K562 (cell line): ENCODE results near the gene ATP2A3. TPM values are rescaled to one million over a fixed set of nuclear protein-coding genes. Genes with fewer than 3 reads are reported as not detected.

Experiments
- BHLHE40 ChIP-seq: IDR thresholded peaks from 2 replicates; pipeline ENCODE4 v1.6.1; 2011; ENCODE audit warnings: low read length, improper control_type of control experiment
- BMI1 ChIP-seq: fragments of 150-350 bp; IDR thresholded peaks from 2 replicates; pipeline ENCODE4 v1.6.1; 2014; ENCODE audit warnings: low read length
- CBFA2T3 ChIP-seq: fragments of 450-650 bp; IDR thresholded peaks from 2 replicates; pipeline ENCODE4 v1.6.1; 2017
- CBX2 ChIP-seq: fragments of 200-600 bp; sonication (generic); IDR thresholded peaks from one replicate; pipeline ENCODE4 v1.6.1; 2012; ENCODE audit warnings: mild to moderate bottlenecking, low read length, inconsistent platforms; ENCODE audit not compliant: insufficient read depth, poor library complexity, severe bottlenecking
- COPS2 ChIP-seq: fragments of 450-650 bp; conservative IDR thresholded peaks from 2 replicates; pipeline ENCODE4 v1.6.1; 2016; ENCODE audit warnings: mild to moderate bottlenecking, moderate library complexity
- CREM ChIP-seq: IDR thresholded peaks from 2 replicates; pipeline ENCODE4 v1.6.1; 2014; ENCODE audit warnings: antibody characterized with exemption, low read depth
- CXXC5 ChIP-seq: fragments of 250-450 bp; sonication (Bioruptor Pico); IDR thresholded peaks from 2 replicates; pipeline ENCODE4 v1.8.0; 2022; ENCODE audit warnings: inconsistent platforms, mild to moderate bottlenecking, moderate library complexity
- DIDO1 ChIP-seq: fragments of 450-650 bp; IDR thresholded peaks from 2 replicates; pipeline ENCODE4 v1.6.1; 2016; ENCODE audit warnings: low read depth, missing biosample characterization, missing genetic modification characterization
- ELF4 ChIP-seq: fragments of 450-650 bp; formaldehyde crosslinking; IDR thresholded peaks from 2 replicates; pipeline ENCODE4 v1.4.0; 2022; ENCODE audit warnings: missing genetic modification characterization
- ERF ChIP-seq: fragments of 450-650 bp; formaldehyde crosslinking; IDR thresholded peaks from 2 replicates; pipeline ENCODE4 v1.4.0; 2020; ENCODE audit warnings: mild to moderate bottlenecking, mixed read lengths
- FOXP1 ChIP-seq: sonication (generic); formaldehyde crosslinking; IDR thresholded peaks from 2 replicates; pipeline ENCODE4 v1.8.0; 2022; ENCODE audit warnings: mild to moderate bottlenecking, missing genetic modification reagents
- GATA2 ChIP-seq: sonication (generic); formaldehyde crosslinking; IDR thresholded peaks from 2 replicates; pipeline ENCODE4 v1.4.0; 2020; ENCODE audit warnings: mild to moderate bottlenecking, missing genetic modification reagents
- HBP1 ChIP-seq: fragments of 450-650 bp; formaldehyde crosslinking; IDR thresholded peaks from 2 replicates; pipeline ENCODE4 v1.4.0; 2022; ENCODE audit warnings: missing genetic modification characterization
- HDAC2 ChIP-seq: fragments of 450-650 bp; IDR thresholded peaks from 2 replicates; pipeline ENCODE4 v1.6.1; 2016; ENCODE audit warnings: mild to moderate bottlenecking
- SOX6 ChIP-seq: fragments of 450-650 bp; IDR thresholded peaks from 2 replicates; pipeline ENCODE4 v1.6.1; 2014; ENCODE audit warnings: mild to moderate bottlenecking
- TFAM ChIP-seq: fragments of 250-450 bp; sonication (Bioruptor Pico); conservative IDR thresholded peaks from 2 replicates; pipeline ENCODE4 v1.5.0; 2021; ENCODE audit warnings: mild to moderate bottlenecking, moderate library complexity
- XRCC3 ChIP-seq: fragments of 450-650 bp; IDR thresholded peaks from 2 replicates; pipeline ENCODE4 v1.6.1; 2017; ENCODE audit warnings: mild to moderate bottlenecking, moderate library complexity
- ZC3H4 ChIP-seq: sonication (generic); formaldehyde crosslinking; IDR thresholded peaks from 2 replicates; pipeline ENCODE4 v1.9.0; 2021; ENCODE audit warnings: missing genetic modification reagents, borderline replicate concordance
- ZNF12 ChIP-seq: sonication (generic); formaldehyde crosslinking; IDR thresholded peaks from 2 replicates; pipeline ENCODE4 v1.4.0; 2020; ENCODE audit warnings: mild to moderate bottlenecking, missing genetic modification reagents
- ZNF23 ChIP-seq: fragments of 250-450 bp; sonication (Bioruptor Pico); IDR thresholded peaks from 2 replicates; pipeline ENCODE4 v1.4.0; 2020; ENCODE audit warnings: mild to moderate bottlenecking
- ZNF324 ChIP-seq: fragments of 250-450 bp; sonication (Bioruptor Pico); IDR thresholded peaks from 2 replicates; pipeline ENCODE4 v1.4.0; 2020; ENCODE audit warnings: mild to moderate bottlenecking
- ZNF445 ChIP-seq: fragments of 250-450 bp; sonication (Bioruptor Pico); IDR thresholded peaks from 2 replicates; pipeline ENCODE4 v1.4.0; 2020; ENCODE audit warnings: low read depth, mild to moderate bottlenecking, moderate library complexity
- ZNF717 ChIP-seq: fragments of 250-450 bp; sonication (Bioruptor Pico); IDR thresholded peaks from 2 replicates; pipeline ENCODE4 v1.5.0; 2021
- ZZZ3 ChIP-seq: fragments of 450-650 bp; IDR thresholded peaks from 2 replicates; pipeline ENCODE4 v1.6.1; 2016; ENCODE audit warnings: antibody characterized with exemption, mild to moderate bottlenecking, moderate library complexity
- polyA plus RNA-seq, 8 experiments: library from polyadenylated mRNA; depleted of rRNA in 4 of 8; stranded (reverse) in 5 of 8; unstranded in 3 of 8; fragments of >200 nt; fragmentation: Nextera tagmentation in 2 of 8; fragmentation: Illumina TruSeq in 1 of 8; extraction: Ambion mirVana in 2 of 8; extraction: Trizol in 1 of 8; gene quantifications; 2 replicates each; pipeline versions ENCODE4 v1.2.1 to v1.2.3, GENCODE V29; 2011 to 2014; ENCODE audit warnings: inconsistent platforms in 1 of 8, missing spikeins in 1 of 8
- total RNA-seq, 7 experiments: library from RNA; depleted of rRNA in 6 of 7; stranded (reverse); fragments of >200 nt in 6 of 7; fragmentation: Illumina TruSeq in 2 of 7; extraction: Trizol in 2 of 7; gene quantifications; 2 replicates each; pipeline versions ENCODE4 v1.2.1 to v1.2.3, GENCODE V29; 2011 to 2021; ENCODE audit warnings: low replicate concordance in 1 of 7

The ATP2A3 gene
- total and polyA plus RNA-seq, 9 of the 15 experiments (the other 6 are each of a cell fraction or from before 2014, with no cell fraction given) = 0.65 to 103 (median 31.3) TPM

GRCh38 chr17:3965118-3965800 lies 1.0 kb upstream of the ATP2A3 start (continued):
- TF ChIP-seq CXXC5 (CRISPR knock-in tag) (peak; percentile 39; the same call in 1 of the 2 replicates), BHLHE40 (no peak), TFAM (CRISPR knock-in tag) (no peak), ZNF324 (CRISPR knock-in tag) (no peak), GATA2 (CRISPR knock-in tag) (peak; percentile 39; the same call in 1 of the 2 replicates), ZNF717 (CRISPR knock-in tag) (no peak), CREM (peak; percentile 50; the same call in 1 of the 2 replicates), ELF4 (CRISPR knock-in tag) (0 out of 2 replicates have a peak, but pooled peaks have one; percentile 31), BMI1 (no peak), ZZZ3 (no peak), DIDO1 (no peak), CBFA2T3 (peak; percentile 45; the same call in 1 of the 2 replicates), HBP1 (CRISPR knock-in tag) (no peak), CBX2 (no peak), COPS2 (no peak), FOXP1 (CRISPR knock-in tag) (no peak), HDAC2 (peak; percentile 76), ERF (CRISPR knock-in tag) (no peak), ZC3H4 (no peak), ZNF23 (no peak), ZNF12 (CRISPR knock-in tag) (no peak), SOX6 (0 out of 2 replicates have a peak, but pooled peaks have one; percentile 19), ZNF445 (CRISPR knock-in tag) (no peak), XRCC3 (no peak)
